GM23248 (cell line): ENCODE results near the gene ZBED5. TPM values are rescaled to one million over a fixed set of nuclear protein-coding genes. Genes with fewer than 3 reads are reported as not detected.

ENCODE experiments used
- DNase-seq: peaks from one replicate; pipeline ENCODE4 v3.0.0-alpha.2; 2015
- H2AFZ ChIP-seq: fragments of 200-600 bp; sonication (generic); 2 replicates; pipeline ENCODE4 v1.6.1; 2016; ENCODE audit warnings: antibody characterized with exemption
- H3F3A ChIP-seq: fragments of 200-600 bp; sonication (generic); 2 replicates; pipeline ENCODE4 v1.6.1; 2016; ENCODE audit warnings: mild to moderate bottlenecking, antibody characterized with exemption, mixed run types; ENCODE audit not compliant: insufficient read depth
- H3K27ac ChIP-seq: fragments of 200-600 bp; sonication (generic); 2 replicates; pipeline ENCODE4 v1.5.1; 2016; ENCODE audit warnings: mild to moderate bottlenecking
- H3K27me3 ChIP-seq: fragments of 200-600 bp; sonication (generic); replicated peaks from 2 replicates; pipeline ENCODE4 v1.6.1; 2016; ENCODE audit warnings: mild to moderate bottlenecking; ENCODE audit not compliant: insufficient read depth
- H3K36me3 ChIP-seq: fragments of 200-600 bp; sonication (generic); 2 replicates; pipeline ENCODE4 v1.6.1; 2016; ENCODE audit warnings: low read depth, mild to moderate bottlenecking
- H3K4me1 ChIP-seq: fragments of 200-600 bp; sonication (generic); 2 replicates; pipeline ENCODE4 v1.6.1; 2016; ENCODE audit warnings: mild to moderate bottlenecking; ENCODE audit not compliant: insufficient read depth
- H3K4me2 ChIP-seq: fragments of 200-600 bp; sonication (generic); one replicate; pipeline ENCODE4 v1.6.1; 2016; ENCODE audit warnings: mild to moderate bottlenecking; ENCODE audit not compliant: unreplicated experiment
- H3K4me3 ChIP-seq: fragments of 200-600 bp; sonication (generic); 2 replicates; pipeline ENCODE4 v1.5.1; 2016; ENCODE audit warnings: mild to moderate bottlenecking
- H3K79me2 ChIP-seq: fragments of 200-600 bp; sonication (generic); 2 replicates; pipeline ENCODE4 v1.6.1; 2016; ENCODE audit warnings: mild to moderate bottlenecking; ENCODE audit not compliant: insufficient read depth
- H3K9ac ChIP-seq: fragments of 200-600 bp; sonication (generic); 2 replicates; pipeline ENCODE4 v1.6.1; 2016; ENCODE audit warnings: mild to moderate bottlenecking
- H3K9me2 ChIP-seq: fragments of 200-600 bp; sonication (generic); 2 replicates; pipeline ENCODE4 v1.6.1; 2016; ENCODE audit warnings: mixed run types, mild to moderate bottlenecking, moderate library complexity; ENCODE audit not compliant: insufficient read depth
- H3K9me3 ChIP-seq: fragments of 200-600 bp; sonication (generic); one replicate; pipeline ENCODE4 v1.6.1; 2017; ENCODE audit warnings: low read depth
- H4K20me1 ChIP-seq: fragments of 200-600 bp; sonication (generic); 2 replicates; pipeline ENCODE4 v1.6.0; 2016; ENCODE audit not compliant: insufficient read depth
- EZH2 ChIP-seq: fragments of 200-600 bp; sonication (generic); IDR thresholded peaks from 2 replicates; pipeline ENCODE4 v1.6.1; 2018; ENCODE audit warnings: antibody characterized with exemption, mild to moderate bottlenecking; ENCODE audit not compliant: insufficient read depth, poor library complexity, severe bottlenecking
- EZH2phosphoT487 ChIP-seq: fragments of 200-600 bp; sonication (generic); IDR thresholded peaks from 2 replicates; pipeline ENCODE4 v1.6.1; 2018; ENCODE audit warnings: antibody characterized with exemption, moderate library complexity, mild to moderate bottlenecking, low read depth; ENCODE audit not compliant: insufficient read depth
- WGBS, 2 experiments: methylation state at CpG; one replicate each; pipeline ENCODE4 v1.1.6; 2015 to 2017; ENCODE audit warnings: low lambda C conversion rate in 2 of 2, low coverage in 1 of 2; ENCODE audit errors: missing lambda C conversion rate in 2 of 2; 5-methylcytosine and 5-hydroxymethylcytosine counted together
- in situ Hi-C: fragments of 300-500 bp; cut with MboI; formaldehyde crosslinking; loops from 2 replicates; pipeline ENCODE4 v1.15.0; 2020
- polyA plus RNA-seq: library from polyadenylated mRNA; unstranded; fragments of >200 nt; fragmentation: Nextera tagmentation; extraction: Ambion mirVana; gene quantifications from 2 replicates; pipeline ENCODE4 v1.2.1, GENCODE V29; 2016
- total RNA-seq: library from RNA; depleted of rRNA; stranded (reverse); fragments of >200 nt; shearing (Covaris generic); gene quantifications from 2 replicates; pipeline ENCODE4 v1.2.3, GENCODE V29; 2014

The ZBED5 gene
- total and polyA plus RNA-seq, 2 experiments from 2014 or later, result 25.6 to 27.8 TPM

- no peak for TF ChIP-seq EZH2
- H3K9ac ChIP-seq, result no peak overlapping the region
- H3K27me3 ChIP-seq, result no peaks in the 10 kb centered on the region
- no peaks in the 10 kb centered on the region for H4K20me1 ChIP-seq
- peaks cover 33% of the 10 kb centered on the region for H3K4me1 ChIP-seq
- H2AFZ ChIP-seq, result peak overlapping the region; percentile 40
- peaks cover 33% of the 10 kb centered on the region for H3F3A ChIP-seq
- H3K9me2 ChIP-seq, result no peaks in the 10 kb centered on the region
- no peaks in the 10 kb centered on the region for H3K79me2 ChIP-seq
- in situ Hi-C loops, result no loop called here
- peak; percentile 37 for DNase-seq
- H3K4me3 ChIP-seq, result no peak overlapping the region
- H3K27ac ChIP-seq, result no peak overlapping the region
- H3K9me3 ChIP-seq, result no peaks in the 10 kb centered on the region
- no peak overlapping the region for H3K4me2 ChIP-seq
- WGBS, 2 experiments, result 35 to 37% methylated on average over 9 of the region's 9 CpGs
- H3K36me3 ChIP-seq, result no peaks in the 10 kb centered on the region
Measured at GRCh38 chr11:10896493-10896892, 38.6 kb upstream of the ZBED5 start.

GRCh38 chr11:10895285-10895684, 37.4 kb upstream of the ZBED5 start:
- H3K4me2 ChIP-seq, result no peak overlapping the region
- no peaks in the 10 kb centered on the region for H3K9me2 ChIP-seq
- H3K79me2 ChIP-seq, result no peaks in the 10 kb centered on the region
- no peak for DNase-seq
- H3K4me3 ChIP-seq, result no peak overlapping the region
- H3K9me3 ChIP-seq, result no peaks in the 10 kb centered on the region
- no peaks in the 10 kb centered on the region for H4K20me1 ChIP-seq
- H3K9ac ChIP-seq, result no peak overlapping the region
- in situ Hi-C loops, result no loop called here
- H3K4me1 ChIP-seq, result peaks cover 21% of the 10 kb centered on the region
- no peak overlapping the region for H3K27ac ChIP-seq
- 88 to 90% methylated on average over 2 of the region's 2 CpGs for WGBS, 2 experiments
- peaks cover 27% of the 10 kb centered on the region for H3F3A ChIP-seq
- no peaks in the 10 kb centered on the region for H3K27me3 ChIP-seq
- TF ChIP-seq EZH2phosphoT487 (no peak), EZH2 (no peak)
- H2AFZ ChIP-seq, result no peak overlapping the region
- no peaks in the 10 kb centered on the region for H3K36me3 ChIP-seq

GRCh38 chr11:10894666-10895065, 36.8 kb upstream of the ZBED5 start:
- peaks cover 18% of the 10 kb centered on the region for H3K4me1 ChIP-seq
- H3K27ac ChIP-seq, result no peak overlapping the region
- no peaks in the 10 kb centered on the region for H3K9me3 ChIP-seq
- H3F3A ChIP-seq, result peaks cover 23% of the 10 kb centered on the region
- H3K27me3 ChIP-seq, result no peaks in the 10 kb centered on the region
- no peak for TF ChIP-seq EZH2phosphoT487
- TF ChIP-seq EZH2, result no peak
- WGBS, 2 experiments, result 94% methylated on average over 1 of the region's 1 CpG
- H3K9me2 ChIP-seq, result no peaks in the 10 kb centered on the region
- no peak for DNase-seq
- H3K9ac ChIP-seq, result no peak overlapping the region
- no peaks in the 10 kb centered on the region for H4K20me1 ChIP-seq
- no peak overlapping the region for H3K4me3 ChIP-seq
- no peak overlapping the region for H3K4me2 ChIP-seq
- H2AFZ ChIP-seq, result no peak overlapping the region
- no peaks in the 10 kb centered on the region for H3K79me2 ChIP-seq
- in situ Hi-C loops, result no loop called here
- no peaks in the 10 kb centered on the region for H3K36me3 ChIP-seq

GRCh38 chr11:10893714-10894151, 35.9 kb upstream of the ZBED5 start:
- no peak overlapping the region for H3K9ac ChIP-seq
- peaks cover 8% of the 10 kb centered on the region for H3K4me1 ChIP-seq
- no peak for TF ChIP-seq EZH2phosphoT487
- no peak for TF ChIP-seq EZH2
- H3F3A ChIP-seq, result peaks cover 15% of the 10 kb centered on the region
- no peaks in the 10 kb centered on the region for H3K27me3 ChIP-seq
- H4K20me1 ChIP-seq, result no peaks in the 10 kb centered on the region
- H3K27ac ChIP-seq, result peak overlapping the region; percentile 27; the same call in 1 of the 2 replicates
- no peaks in the 10 kb centered on the region for H3K36me3 ChIP-seq
- no peaks in the 10 kb centered on the region for H3K9me2 ChIP-seq
- H3K4me3 ChIP-seq, result no peak overlapping the region
- no peaks in the 10 kb centered on the region for H3K79me2 ChIP-seq
- no peak overlapping the region for H3K4me2 ChIP-seq
- peak; percentile 72 for DNase-seq
- H3K9me3 ChIP-seq, result no peaks in the 10 kb centered on the region
- in situ Hi-C loops, result no loop called here
- 0 out of 2 replicates have a peak overlapping the region, but pooled peaks have one; percentile 43 for H2AFZ ChIP-seq

GRCh38 chr11:10892250-10892649, 34.4 kb upstream of the ZBED5 start:
- Histone ChIP-seq H3K27me3 (no peaks in the 10 kb centered on the region), H3K27ac (no peak overlapping the region), H3K9me3 (no peaks in the 10 kb centered on the region), H3K9ac (no peak overlapping the region), H3K4me1 (peaks cover 5% of the 10 kb centered on the region), H3K79me2 (no peaks in the 10 kb centered on the region), H2AFZ (no peak overlapping the region), H3K4me2 (no peak overlapping the region), H3K4me3 (no peak overlapping the region), H3F3A (peaks cover 6% of the 10 kb centered on the region; the same call in 1 of the 2 replicates), H4K20me1 (no peaks in the 10 kb centered on the region), H3K9me2 (no peaks in the 10 kb centered on the region), H3K36me3 (no peaks in the 10 kb centered on the region)
- DNase-seq, result no peak
- TF ChIP-seq EZH2phosphoT487, result no peak
- no peak for TF ChIP-seq EZH2
- WGBS, 2 experiments, result 76 to 91% methylated on average over 2 of the region's 2 CpGs
- in situ Hi-C loops, result no loop called here
